HG03575 (cell line): ENCODE measurements around the gene TMEM255B.
"Not testable (repeated sequence)": the region's sequence is repeated elsewhere in the genome, so short reads cannot be mapped to it uniquely, and the experiment has no call there.

ENCODE experiments used
- ATAC-seq: cut with Tn5 transposase; IDR thresholded peaks from one replicate; pipeline ENCODE4 v1.9.1; 2021; ENCODE audit not compliant: unreplicated experiment, insufficient number of reproducible peaks, low FRiP score; ENCODE audit errors: extremely low read depth

The TMEM255B gene

GRCh38 chr13:113820813-113821651 lies 62.0 kb downstream of the TMEM255B start:
- ATAC-seq: no peak

DNA sequence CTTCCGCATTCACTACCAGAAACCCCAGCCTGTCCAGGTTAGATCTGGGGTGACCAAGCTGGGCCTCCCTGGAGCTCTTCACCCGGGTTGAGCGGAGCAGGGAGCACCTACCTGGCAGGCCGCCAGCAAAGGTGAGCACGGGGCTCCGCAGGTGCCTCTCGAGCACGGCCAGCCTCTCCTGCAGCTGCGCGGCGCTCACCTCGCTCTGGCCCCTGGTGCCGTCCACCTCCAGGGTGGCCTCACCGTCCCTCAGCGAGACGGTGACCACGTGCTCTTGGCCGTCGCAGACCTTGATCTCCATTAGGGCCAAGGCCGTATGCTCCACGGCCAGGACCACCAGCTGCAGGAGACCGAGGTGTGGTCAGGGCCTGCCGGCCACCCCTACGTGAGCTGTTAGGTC lies 62.8 kb downstream of the TMEM255B start:
- ATAC-seq: no peak

DNA sequence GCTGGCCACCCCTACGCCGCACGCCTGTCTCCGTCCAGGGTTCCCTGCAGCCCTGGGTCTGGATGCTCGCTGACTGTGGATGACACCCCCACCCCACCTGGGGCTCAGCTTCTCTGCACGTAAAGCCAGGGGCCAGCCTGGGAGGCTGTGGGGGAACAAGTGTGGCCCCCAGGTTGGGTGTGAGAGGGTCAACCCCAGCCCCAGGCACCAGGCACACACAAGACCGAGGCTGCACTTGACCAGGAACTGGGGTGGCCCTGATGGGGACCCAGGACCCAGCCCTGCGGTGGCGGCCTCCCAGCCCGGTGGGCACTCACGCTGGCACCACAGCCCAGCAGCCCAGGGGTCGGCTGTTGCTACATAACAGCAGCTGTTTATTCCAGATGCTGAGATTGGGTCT lies 63.2 kb downstream of the TMEM255B start:
- no peak for ATAC-seq

GRCh38 chr13:113822956-113823744 lies 64.1 kb downstream of the TMEM255B start:
- no peak for ATAC-seq

DNA sequence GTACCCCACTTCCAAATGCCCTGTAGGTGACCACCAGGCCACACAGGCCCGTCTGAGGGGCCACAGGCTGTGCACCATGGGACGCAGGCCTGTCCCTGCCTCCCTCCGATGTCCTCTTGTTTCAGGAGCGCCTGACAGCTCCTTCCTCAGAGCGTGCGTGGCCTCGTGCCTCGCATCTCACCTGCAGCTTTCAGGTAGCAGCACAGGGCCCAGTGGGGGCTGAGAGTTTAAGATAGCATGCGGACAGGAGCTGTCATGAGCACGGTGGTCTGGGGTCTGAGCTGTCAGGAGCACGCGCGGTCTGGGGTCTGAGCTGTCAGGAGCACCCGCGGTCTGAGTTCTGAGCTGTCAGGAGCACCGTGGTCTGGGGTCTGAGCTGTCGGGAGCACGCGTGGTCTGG lies 64.7 kb downstream of the TMEM255B start:
- ATAC-seq: no peak

DNA sequence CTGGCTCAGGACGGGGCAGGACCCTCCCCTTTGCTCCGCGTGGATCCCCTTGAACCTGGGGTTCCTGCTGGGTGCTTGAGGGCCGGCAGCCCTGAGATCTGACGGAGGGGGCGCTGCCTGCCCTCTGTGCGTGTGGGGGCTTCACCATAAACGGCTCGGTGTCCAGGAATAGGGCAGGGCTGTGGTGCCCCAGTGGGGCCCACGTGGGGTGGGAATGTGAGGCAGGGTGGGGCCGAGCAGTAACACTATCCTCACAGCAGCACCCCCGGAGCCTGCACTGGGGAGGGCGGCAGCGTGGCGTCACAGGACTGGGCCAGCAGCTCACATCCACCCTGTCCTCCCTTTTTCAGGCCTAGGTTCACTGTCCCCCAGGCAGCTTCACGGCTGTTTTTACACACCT lies 66.8 kb downstream of the TMEM255B start:
- no peak for ATAC-seq

DNA sequence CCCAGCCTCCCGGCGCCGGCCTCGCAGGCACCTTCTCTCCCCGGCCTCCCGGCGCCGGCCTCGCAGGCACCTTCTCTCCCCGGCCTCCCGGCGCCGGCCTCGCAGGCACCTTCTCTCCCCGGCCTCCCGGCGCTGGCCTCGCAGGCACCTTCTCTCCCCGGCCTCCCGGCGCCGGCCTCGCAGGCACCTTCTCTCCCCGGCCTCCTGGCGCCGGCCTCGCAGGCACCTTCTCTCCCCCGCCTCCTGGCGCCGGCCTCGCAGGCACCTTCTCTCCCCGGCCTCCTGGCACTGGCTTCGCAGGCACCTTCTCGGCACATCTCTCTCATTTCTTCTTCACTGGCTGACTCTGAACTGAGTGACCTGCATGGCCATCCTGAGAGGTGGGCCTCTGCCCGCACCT lies 67.4 kb downstream of the TMEM255B start:
- ATAC-seq: not testable (repeated sequence)

DNA sequence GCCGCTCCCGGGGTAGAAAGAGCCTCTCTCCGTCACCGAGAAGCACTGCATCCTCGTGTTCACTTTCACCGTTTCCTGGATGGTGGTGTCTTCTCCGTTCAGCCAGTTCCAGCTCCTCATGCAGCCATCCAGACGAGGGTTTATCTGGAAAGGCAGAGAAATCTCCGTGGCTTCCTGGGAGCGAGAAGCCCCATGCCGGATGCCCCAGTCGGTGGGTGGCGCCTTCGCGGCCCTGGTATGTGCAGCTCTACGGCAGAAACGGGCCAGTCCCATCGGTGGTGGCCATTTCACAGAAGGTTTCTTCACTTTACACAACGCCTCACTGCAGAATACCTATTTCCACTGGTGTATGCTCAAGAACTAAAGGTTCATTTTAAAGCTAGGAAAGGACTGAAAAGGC lies 68.0 kb downstream of the TMEM255B start:
- no peak for ATAC-seq

- no peak for ATAC-seq
Measured at GRCh38 chr13:113828282-113828825, 69.3 kb downstream of the TMEM255B start.

DNA sequence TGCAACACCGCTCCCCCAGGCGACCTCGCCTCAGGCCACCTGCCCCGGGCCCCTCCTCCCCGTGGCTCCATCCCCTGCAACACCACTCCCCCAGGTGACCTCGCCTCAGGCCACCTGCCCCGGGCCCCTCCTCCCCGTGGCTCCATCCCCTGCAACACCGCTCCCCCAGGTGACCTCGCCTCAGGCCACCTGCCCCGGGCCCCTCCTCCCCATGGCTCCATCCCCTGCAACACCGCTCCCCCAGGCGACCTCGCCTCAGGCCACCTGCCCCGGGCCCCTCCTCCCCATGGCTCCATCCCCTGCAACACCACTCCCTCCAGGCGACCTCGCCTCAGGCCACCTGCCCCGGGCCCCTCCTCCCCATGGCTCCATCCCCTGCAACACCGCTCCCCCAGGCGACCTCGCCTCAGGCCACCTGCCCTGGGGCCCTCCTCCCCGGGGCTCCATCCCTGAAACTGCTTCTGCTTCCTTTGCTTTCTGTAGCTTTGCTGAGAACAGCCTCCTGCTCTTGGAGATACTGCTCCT lies 71.5 kb downstream of the TMEM255B start:
- ATAC-seq: not testable (repeated sequence)

GRCh38 chr13:113831061-113831460 lies 72.0 kb downstream of the TMEM255B start:
- no peak for ATAC-seq

GRCh38 chr13:113832205-113832604 lies 73.2 kb downstream of the TMEM255B start:
- no peak for ATAC-seq

DNA sequence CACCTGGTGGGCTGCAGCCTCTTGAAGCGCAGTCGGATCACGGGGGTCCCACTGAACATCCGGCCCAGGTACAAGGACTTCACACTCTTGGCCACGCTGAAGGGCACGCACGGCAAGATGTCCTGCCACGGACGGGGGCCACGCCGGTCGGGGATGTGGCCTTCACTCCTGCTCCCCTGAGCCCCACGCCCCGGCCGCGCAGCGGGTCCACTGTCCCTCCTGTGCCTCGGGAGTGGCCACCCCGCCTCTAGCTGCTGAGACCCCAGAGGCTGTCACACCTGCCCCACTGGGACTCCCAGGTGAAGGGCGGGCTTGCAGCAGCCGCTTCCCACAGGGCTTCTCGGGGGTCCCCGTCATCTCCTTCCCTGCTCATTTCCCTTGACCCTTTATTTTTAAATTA lies 73.6 kb downstream of the TMEM255B start:
- no peak for ATAC-seq

DNA sequence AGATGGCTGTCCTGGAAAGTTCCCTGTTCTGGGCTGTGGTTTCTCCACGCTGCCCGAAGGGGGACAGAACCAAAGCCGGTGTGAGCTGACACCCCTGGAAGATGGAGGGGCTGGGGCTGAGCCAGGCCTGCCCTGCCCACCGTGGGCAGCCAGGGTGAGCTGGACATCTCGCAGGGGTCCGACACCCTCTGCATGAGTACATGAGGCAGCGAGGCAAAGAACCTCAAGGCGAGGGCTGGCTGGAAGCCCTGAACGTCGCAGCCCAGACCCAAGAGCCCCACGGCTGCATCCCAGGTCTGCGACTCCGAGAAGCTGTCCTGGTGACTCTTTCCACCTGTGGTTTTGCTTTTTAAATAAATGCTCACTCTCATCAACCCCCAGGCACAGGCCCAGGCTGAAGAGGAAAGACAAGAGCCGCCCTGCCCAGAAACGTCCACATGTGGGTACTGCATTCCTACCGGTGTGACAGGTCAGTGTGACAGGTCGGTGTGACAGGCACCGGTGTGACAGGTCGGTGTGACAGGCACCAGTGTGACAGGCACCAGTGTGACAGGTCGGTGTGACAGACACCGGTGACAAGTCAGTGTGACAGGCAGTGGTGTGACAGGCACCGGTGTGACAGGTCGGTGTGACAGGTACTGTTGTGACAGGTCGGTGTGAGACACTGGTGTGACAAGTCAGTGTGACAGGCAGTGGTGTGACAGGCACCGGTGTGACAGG lies 74.2 kb downstream of the TMEM255B start:
- no peak for ATAC-seq

- ATAC-seq: not testable (repeated sequence)
Measured at GRCh38 chr13:113834006-113834405, 75.0 kb downstream of the TMEM255B start.

- no peak for ATAC-seq
Measured at GRCh38 chr13:113834496-113835200, 75.6 kb downstream of the TMEM255B start.

- no peak for ATAC-seq
Measured at GRCh38 chr13:113835461-113836270, 76.6 kb downstream of the TMEM255B start.
